D721Med (cell line): ENCODE data around the gene DAB2IP.
A peak's percentile ranks its signal among the peaks of the same experiment; 100 is the strongest.

Source experiments
- DNase-seq: peaks from one replicate; pipeline ENCODE4 v3.0.0; 2011; ENCODE audit warnings: low spot score; ENCODE audit not compliant: insufficient read length
- FAIRE-seq: peaks from 2 replicates; lab custom pipeline; 2011; peaks lifted over from hg19 to GRCh38; lab: Jason Lieb, UNC
- TF ChIP-seq, protein P1 (sequence below): IDR thresholded peaks from 2 replicates; pipeline ENCODE4 v1.5.1; 2012; ENCODE audit warnings: mild to moderate bottlenecking, control low read depth; ENCODE audit not compliant: insufficient read depth; ENCODE audit errors: missing control alignments

The DAB2IP gene

DNA sequence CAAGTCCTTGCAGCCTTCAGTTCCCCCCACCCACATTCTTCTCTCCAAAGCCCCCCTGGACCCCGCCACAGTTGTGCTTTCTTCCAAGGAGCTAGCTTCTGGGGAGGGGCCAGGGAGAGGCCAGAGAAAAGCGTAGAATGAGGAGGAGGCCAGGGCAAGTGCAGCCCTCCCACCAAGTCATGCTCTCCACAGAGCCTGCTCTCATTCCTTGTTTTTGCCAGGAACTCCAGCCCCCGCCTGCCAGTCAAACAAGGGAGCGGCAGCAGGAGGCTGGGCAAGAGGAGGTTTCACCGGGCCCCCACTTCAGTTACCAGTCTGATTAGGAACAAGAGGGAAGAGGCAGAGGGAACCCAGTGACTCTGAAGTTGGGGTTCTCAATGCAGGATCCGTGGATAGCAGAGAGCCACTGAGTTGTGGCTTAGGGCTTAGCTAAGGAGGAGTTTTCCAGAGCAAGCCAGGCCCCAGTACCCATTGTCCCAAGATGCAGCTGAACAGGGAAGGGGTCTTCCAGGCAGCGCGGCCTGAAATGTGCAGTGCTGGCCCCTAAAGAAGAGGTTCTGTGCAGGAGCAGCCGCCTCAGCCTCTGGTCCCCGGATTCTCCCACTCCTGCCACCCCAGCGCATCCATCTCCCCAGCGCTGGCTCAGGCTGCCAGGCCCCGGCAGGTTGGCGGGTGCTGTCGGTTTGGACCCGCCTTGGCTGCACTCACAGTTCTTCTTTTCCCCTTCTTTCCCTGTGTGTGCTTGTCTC, 120.6 kb downstream of the DAB2IP start:
- DNase-seq, result no peak
- TF ChIP-seq, protein P1, sequence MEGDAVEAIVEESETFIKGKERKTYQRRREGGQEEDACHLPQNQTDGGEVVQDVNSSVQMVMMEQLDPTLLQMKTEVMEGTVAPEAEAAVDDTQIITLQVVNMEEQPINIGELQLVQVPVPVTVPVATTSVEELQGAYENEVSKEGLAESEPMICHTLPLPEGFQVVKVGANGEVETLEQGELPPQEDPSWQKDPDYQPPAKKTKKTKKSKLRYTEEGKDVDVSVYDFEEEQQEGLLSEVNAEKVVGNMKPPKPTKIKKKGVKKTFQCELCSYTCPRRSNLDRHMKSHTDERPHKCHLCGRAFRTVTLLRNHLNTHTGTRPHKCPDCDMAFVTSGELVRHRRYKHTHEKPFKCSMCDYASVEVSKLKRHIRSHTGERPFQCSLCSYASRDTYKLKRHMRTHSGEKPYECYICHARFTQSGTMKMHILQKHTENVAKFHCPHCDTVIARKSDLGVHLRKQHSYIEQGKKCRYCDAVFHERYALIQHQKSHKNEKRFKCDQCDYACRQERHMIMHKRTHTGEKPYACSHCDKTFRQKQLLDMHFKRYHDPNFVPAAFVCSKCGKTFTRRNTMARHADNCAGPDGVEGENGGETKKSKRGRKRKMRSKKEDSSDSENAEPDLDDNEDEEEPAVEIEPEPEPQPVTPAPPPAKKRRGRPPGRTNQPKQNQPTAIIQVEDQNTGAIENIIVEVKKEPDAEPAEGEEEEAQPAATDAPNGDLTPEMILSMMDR, result no peak
- FAIRE-seq, result no peak

DNA sequence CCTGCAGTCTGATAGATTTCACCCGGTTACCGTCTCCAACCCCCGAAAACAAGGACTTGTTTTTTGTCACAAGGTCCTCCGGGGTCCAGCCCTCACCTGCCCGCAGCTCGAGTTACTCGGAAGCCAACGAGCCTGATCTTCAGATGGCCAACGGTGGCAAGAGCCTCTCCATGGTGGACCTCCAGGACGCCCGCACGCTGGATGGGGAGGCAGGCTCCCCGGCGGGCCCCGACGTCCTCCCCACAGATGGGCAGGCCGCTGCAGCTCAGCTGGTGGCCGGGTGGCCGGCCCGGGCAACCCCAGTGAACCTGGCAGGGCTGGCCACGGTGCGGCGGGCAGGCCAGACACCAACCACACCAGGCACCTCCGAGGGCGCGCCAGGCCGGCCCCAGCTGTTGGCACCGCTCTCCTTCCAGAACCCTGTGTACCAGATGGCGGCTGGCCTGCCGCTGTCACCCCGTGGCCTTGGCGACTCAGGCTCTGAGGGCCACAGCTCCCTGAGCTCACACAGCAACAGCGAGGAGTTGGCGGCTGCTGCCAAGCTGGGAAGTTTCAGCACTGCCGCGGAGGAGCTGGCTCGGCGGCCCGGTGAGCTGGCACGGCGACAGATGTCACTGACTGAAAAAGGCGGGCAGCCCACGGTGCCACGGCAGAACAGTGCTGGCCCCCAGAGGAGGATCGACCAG, 121.3 kb downstream of the DAB2IP start:
- FAIRE-seq (no peak), DNase-seq (no peak)
- TF ChIP-seq, protein P1, result no peak

DNA sequence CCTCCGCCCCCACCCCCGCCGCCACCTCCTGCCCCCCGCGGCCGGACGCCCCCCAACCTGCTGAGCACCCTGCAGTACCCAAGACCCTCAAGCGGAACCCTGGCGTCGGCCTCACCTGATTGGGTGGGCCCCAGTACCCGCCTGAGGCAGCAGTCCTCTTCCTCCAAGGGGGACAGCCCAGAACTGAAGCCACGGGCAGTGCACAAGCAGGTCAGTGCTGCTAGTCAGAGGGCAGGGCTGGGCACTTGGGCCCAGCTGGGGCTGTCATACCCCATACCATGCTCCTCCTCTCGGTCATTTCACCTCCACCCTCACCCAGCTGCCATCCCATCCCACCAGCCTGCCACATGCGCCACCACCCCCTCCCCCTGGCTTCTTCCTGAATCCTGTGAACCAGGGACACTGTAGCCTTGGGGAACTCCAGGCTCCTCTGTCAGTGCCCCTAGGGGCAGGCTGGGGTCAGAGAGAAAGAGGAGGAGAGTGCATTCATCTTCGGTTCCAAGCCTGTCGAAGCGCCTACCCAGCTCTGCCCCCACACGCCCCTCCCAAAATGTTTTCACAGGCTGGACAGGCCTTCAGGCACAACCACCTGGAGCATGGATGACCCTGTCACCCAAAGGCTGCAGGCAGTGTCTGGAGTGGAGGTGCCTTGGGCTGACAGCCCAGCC, 122.0 kb downstream of the DAB2IP start:
- FAIRE-seq, result no peak
- DNase-seq, result no peak
- TF ChIP-seq, protein P1, result no peak

GRCh38 chr9:121773954-121774714, 122.7 kb downstream of the DAB2IP start:
- DNase-seq, result peak; percentile 64
- no peak for FAIRE-seq
- TF ChIP-seq, protein P1, result no peak

GRCh38 chr9:121774715-121775613, 123.5 kb downstream of the DAB2IP start:
- TF ChIP-seq, protein P1, result no peak
- no peak for FAIRE-seq
- no peak for DNase-seq

DNA sequence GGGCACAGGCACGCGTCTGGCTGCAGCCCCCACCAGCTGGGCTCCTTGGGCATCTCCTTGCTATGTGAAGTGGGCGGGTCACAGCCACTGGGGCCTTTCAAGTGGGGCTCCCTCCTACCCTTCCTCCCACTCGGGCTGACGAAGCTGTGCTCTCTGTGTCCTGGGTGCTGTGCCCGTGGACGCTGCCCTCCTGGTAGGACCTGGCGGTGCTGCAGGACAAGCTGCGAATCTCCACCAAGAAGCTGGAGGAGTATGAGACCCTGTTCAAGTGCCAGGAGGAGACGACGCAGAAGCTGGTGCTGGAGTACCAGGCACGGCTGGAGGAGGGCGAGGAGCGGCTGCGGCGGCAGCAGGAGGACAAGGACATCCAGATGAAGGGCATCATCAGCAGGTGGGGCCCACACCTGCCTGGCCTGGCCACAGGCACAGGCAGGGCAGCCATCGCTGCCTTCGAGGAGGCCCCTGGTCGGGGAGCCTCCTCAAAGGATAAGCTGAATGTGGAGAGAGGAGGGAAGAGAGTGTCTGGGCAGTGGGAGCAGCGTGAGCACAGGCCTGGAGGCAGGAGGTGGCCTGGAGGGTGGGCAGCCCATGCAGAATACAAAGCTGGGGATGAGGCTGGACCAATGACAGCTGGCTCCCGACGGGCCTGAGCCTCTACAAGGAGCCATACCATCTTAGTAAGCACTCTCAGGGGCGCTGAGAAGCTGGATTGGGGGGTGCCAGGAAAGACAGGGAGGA, 124.7 kb downstream of the DAB2IP start:
- DNase-seq (no peak), FAIRE-seq (no peak)
- TF ChIP-seq, protein P1, result no peak
